ENCODE data around the gene LYVE1. TPM values are rescaled to one million over a fixed set of nuclear protein-coding genes. Genes with fewer than 3 reads are reported as not detected.

Gene LYVE1
- total RNA-seq, 4 donors from 2014 or later = 36.1 to 104 (median 71.9) TPM

DNA sequence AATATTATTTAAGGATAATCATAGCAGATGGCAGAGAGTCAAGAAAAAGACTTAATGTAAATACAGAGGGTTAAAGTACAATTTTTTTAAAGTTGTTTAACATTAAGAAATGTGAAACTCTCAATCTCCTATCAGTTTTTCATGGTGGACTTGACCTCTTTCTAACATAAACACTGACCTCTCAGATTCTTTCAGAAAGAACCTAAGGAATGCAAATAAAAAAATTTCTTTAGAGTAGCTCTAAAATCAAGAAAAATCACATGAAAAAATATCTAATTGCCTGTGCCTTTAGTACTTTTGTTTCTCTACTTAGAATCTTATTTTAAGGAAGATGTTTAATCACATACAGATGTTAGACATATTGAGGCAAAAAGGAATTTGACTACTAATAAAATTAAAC is 40.3 kb downstream of the LYVE1 start:
- TF ChIP-seq POLR2A (IDR thresholded peaks at IDR 0.05) (no peak), EP300 (IDR thresholded peaks at IDR 0.05) (no peak)
- TF ChIP-seq, protein P1, sequence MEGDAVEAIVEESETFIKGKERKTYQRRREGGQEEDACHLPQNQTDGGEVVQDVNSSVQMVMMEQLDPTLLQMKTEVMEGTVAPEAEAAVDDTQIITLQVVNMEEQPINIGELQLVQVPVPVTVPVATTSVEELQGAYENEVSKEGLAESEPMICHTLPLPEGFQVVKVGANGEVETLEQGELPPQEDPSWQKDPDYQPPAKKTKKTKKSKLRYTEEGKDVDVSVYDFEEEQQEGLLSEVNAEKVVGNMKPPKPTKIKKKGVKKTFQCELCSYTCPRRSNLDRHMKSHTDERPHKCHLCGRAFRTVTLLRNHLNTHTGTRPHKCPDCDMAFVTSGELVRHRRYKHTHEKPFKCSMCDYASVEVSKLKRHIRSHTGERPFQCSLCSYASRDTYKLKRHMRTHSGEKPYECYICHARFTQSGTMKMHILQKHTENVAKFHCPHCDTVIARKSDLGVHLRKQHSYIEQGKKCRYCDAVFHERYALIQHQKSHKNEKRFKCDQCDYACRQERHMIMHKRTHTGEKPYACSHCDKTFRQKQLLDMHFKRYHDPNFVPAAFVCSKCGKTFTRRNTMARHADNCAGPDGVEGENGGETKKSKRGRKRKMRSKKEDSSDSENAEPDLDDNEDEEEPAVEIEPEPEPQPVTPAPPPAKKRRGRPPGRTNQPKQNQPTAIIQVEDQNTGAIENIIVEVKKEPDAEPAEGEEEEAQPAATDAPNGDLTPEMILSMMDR (IDR thresholded peaks at IDR 0.05) = no peak
- Histone ChIP-seq H3K4me1 (peaks cover 0 to 1% (median 0%) of the 10 kb centered on the region in 4 donors), H3K27me3 (no peaks in the 10 kb centered on the region), H3K9me3 (no peaks in the 10 kb centered on the region), H3K36me3 (peaks cover 4 to 81% (median 8%) of the 10 kb centered on the region in 3 donors), H3K27ac (no peak overlapping the region), H3K4me3 (no peak overlapping the region)
- DNase-seq (ENCODE audit: low spot score in 2 of 2) = no peak

DNA sequence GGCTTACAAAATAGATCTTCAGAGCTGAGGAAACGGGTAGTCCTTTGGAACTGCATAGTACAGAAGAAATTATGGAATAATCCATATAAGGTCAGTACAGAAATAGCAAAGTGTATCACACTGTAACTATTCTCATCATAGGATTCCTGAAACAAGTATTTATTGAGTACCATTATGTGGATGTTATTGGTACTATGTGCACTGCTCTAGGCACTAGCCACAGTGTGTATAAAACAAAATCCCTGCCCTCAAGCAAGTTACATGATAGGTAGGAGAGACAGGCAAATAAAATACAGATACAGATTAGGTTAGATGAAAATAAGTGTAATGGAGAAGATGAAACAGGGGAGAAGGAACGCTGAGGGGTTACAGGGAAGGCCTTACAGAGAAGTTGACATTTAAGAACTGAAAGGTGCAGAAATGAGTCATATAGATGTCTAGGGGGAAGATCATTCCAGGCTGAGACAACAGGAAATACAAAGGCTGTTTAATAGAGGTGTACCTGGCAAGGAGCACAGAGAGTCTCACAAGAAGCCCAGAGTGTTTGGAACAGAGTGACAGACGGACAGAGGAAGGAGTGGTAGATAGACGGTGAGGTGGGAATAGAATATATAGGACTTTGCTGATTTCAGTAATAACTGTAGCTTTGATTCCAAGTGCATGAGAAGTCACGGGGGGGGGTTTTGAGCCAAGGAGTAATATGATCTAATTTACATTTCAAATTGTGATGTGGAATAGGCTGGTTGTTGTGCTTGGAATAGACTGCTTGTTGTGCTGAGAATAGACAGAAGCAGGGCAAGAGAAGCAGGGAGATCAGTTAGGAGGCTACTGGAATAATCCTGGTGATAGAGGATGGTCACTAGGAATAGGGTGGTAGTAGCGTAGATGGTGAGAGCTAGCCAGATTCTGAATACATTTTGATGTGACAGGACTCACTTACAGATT is 41.2 kb downstream of the LYVE1 start:
- 67 to 68% methylated on average over 6 of the region's 6 CpGs for WGBS, 2 donors
- H3K36me3 ChIP-seq = peaks cover 4 to 80% (median 8%) of the 10 kb centered on the region in 3 donors
- TF ChIP-seq, protein P1 (IDR thresholded peaks at IDR 0.05) = no peak
- no peak for TF ChIP-seq EP300 (IDR thresholded peaks at IDR 0.05)
- no peak for TF ChIP-seq POLR2A (IDR thresholded peaks at IDR 0.05)
- H3K4me3 ChIP-seq = no peak overlapping the region
- H3K27me3 ChIP-seq = no peaks in the 10 kb centered on the region
- no peak overlapping the region for H3K27ac ChIP-seq
- H3K9me3 ChIP-seq = no peaks in the 10 kb centered on the region
- DNase-seq (ENCODE audit: low spot score in 2 of 2) = no peak
- H3K4me1 ChIP-seq = peaks cover 0 to 10% (median 0%) of the 10 kb centered on the region in 4 donors

DNA sequence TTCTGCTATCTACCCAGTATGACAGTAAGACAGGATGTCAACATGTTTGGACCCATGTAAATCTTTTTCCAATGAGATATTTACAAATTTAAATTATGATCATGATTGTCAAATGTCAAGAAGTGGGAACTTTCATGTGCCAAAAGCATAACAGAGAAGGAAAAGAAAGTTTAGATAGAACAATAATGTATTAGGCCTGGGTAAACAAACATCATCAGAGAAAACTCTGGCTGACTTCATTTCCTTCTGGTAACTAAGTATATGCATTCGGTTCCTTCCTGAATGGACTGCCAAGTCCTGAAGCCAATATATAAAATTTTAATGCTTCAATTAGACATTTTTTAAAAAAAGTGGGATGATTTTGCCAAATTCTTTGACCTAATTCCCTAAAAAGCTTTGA is 44.0 kb downstream of the LYVE1 start:
- no peaks in the 10 kb centered on the region for H3K27me3 ChIP-seq
- DNase-seq (ENCODE audit: low spot score in 2 of 2) = no peak
- H3K27ac ChIP-seq = no peak overlapping the region
- H3K36me3 ChIP-seq = peaks cover 0 to 82% (median 3%) of the 10 kb centered on the region in 3 donors
- H3K9me3 ChIP-seq = no peaks in the 10 kb centered on the region
- peaks cover 0 to 13% (median 0%) of the 10 kb centered on the region in 4 donors for H3K4me1 ChIP-seq
- TF ChIP-seq POLR2A (IDR thresholded peaks at IDR 0.05) (no peak), EP300 (IDR thresholded peaks at IDR 0.05) (no peak)
- no peak overlapping the region for H3K4me3 ChIP-seq
- WGBS, 2 donors = 74 to 80% methylated on average over 1 of the region's 1 CpG

DNA sequence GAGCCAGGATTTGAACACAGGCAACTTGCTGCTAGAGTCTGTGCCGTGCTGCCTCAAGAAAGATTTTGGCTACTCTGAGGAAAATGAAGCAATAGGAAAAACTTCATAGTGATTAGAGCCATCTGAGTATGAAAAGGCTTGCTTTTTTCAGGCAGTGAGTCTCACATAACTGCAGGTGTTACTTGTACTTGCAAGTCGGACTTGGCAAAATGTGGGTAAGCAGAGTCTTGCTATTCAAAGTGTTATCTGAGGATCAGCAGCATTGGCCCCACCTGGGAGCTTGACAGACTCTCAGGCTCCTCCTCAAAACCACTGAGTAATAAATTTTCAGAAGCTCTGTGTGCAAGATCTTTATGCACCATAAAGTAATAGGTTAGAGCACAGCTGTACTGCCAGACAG is 45.5 kb downstream of the LYVE1 start:
- H3K4me1 ChIP-seq = peaks cover 0 to 13% (median 0%) of the 10 kb centered on the region in 4 donors
- peak overlapping the region in 1 of 4 donors; percentile 46 for H3K27ac ChIP-seq
- no peaks in the 10 kb centered on the region for H3K9me3 ChIP-seq
- 43 to 51% methylated on average over 2 of the region's 2 CpGs for WGBS, 2 donors
- no peak overlapping the region for H3K4me3 ChIP-seq
- peaks cover 0 to 82% (median 0%) of the 10 kb centered on the region in 3 donors for H3K36me3 ChIP-seq
- TF ChIP-seq, protein P1 (IDR thresholded peaks at IDR 0.05) = no peak
- no peak for TF ChIP-seq EP300 (IDR thresholded peaks at IDR 0.05)
- no peak for TF ChIP-seq POLR2A (IDR thresholded peaks at IDR 0.05)
- DNase-seq (ENCODE audit: low spot score in 2 of 2) = no peak
- no peaks in the 10 kb centered on the region for H3K27me3 ChIP-seq

DNA sequence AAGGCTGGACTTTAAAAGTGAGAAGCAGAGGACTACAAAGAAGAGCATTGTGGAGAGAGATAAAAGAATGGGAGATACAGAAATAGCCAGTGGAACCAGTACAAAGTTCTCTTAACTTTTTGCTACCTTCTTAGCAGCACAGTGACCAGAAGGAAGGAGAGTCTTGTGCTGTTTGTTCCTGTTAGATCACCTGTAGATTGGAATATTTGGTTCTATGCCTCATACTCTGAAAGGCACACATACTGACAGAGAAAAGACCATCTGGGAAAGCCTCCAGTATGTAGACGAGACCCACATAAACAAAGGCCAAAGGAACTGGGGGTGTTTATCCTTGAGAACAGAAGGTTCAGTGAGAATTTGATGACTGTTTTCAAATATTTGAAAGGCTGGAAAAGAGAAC is 46.2 kb downstream of the LYVE1 start:
- H3K4me3 ChIP-seq = no peak overlapping the region
- no peaks in the 10 kb centered on the region for H3K9me3 ChIP-seq
- peak overlapping the region in 1 of 4 donors; percentile 46 for H3K27ac ChIP-seq
- peaks cover 0 to 77% (median 0%) of the 10 kb centered on the region in 3 donors for H3K36me3 ChIP-seq
- TF ChIP-seq EP300 (IDR thresholded peaks at IDR 0.05) = no peak
- TF ChIP-seq, protein P1 (IDR thresholded peaks at IDR 0.05) = no peak
- no peak for TF ChIP-seq POLR2A (IDR thresholded peaks at IDR 0.05)
- no peak for DNase-seq (ENCODE audit: low spot score in 2 of 2)
- WGBS, 2 donors = 20 to 35% methylated on average over 1 of the region's 1 CpG
- H3K27me3 ChIP-seq = no peaks in the 10 kb centered on the region
- H3K4me1 ChIP-seq = peaks cover 0 to 13% (median 0%) of the 10 kb centered on the region in 4 donors
